HPDE6-E6E7 (cell line): ENCODE results near the gene HSBP1.

ENCODE experiments used
- DNase-seq: peaks from one replicate; pipeline ENCODE4 v3.0.0; 2011; ENCODE audit warnings: missing footprints; ENCODE audit errors: extremely low spot score

The HSBP1 gene

GRCh38 chr16:83839561-83839960 lies 31.8 kb downstream of the HSBP1 start:
- DNase-seq = no peak

- no peak for DNase-seq
Observed at GRCh38 chr16:83840060-83840617, 32.4 kb downstream of the HSBP1 start.

- no peak for DNase-seq
Observed at GRCh38 chr16:83842291-83842690, 34.5 kb downstream of the HSBP1 start.

GRCh38 chr16:83842756-83843507 lies 35.2 kb downstream of the HSBP1 start:
- DNase-seq = no peak

GRCh38 chr16:83843657-83844056 lies 35.9 kb downstream of the HSBP1 start:
- no peak for DNase-seq

- no peak for DNase-seq
Observed at GRCh38 chr16:83845263-83845662, 37.5 kb downstream of the HSBP1 start.

GRCh38 chr16:83847371-83848225 lies 39.8 kb downstream of the HSBP1 start:
- DNase-seq = no peak

- no peak for DNase-seq
Observed at GRCh38 chr16:83849421-83849820, 41.6 kb downstream of the HSBP1 start.

- no peak for DNase-seq
Observed at GRCh38 chr16:83850947-83851346, 43.2 kb downstream of the HSBP1 start.

GRCh38 chr16:83851473-83851872 lies 43.7 kb downstream of the HSBP1 start:
- DNase-seq = no peak

- no peak for DNase-seq
Observed at GRCh38 chr16:83852774-83853173, 45.0 kb downstream of the HSBP1 start.

- no peak for DNase-seq
Observed at GRCh38 chr16:83853834-83854233, 46.1 kb downstream of the HSBP1 start.

- DNase-seq = no peak
Observed at GRCh38 chr16:83854420-83854819, 46.6 kb downstream of the HSBP1 start.

- DNase-seq = no peak
Observed at GRCh38 chr16:83856792-83857191, 49.0 kb downstream of the HSBP1 start.

- no peak for DNase-seq
Observed at GRCh38 chr16:83859265-83859664, 51.5 kb downstream of the HSBP1 start.

- DNase-seq = no peak
Observed at GRCh38 chr16:83862661-83863060, 54.9 kb downstream of the HSBP1 start.

GRCh38 chr16:83863682-83864081 lies 55.9 kb downstream of the HSBP1 start:
- DNase-seq = no peak
